Loucy (cell line): ENCODE measurements around the gene OR13A1.

ENCODE experiments used
- EZH2phosphoT487 ChIP-seq: fragments of 200-600 bp; IDR thresholded peaks from 2 replicates; pipeline ENCODE4 v1.6.1; 2018; ENCODE audit warnings: antibody characterized with exemption, mild to moderate bottlenecking, moderate library complexity, borderline replicate concordance
- TF ChIP-seq, protein P1 (sequence below): fragments of 200-600 bp; sonication (generic); conservative IDR thresholded peaks from 2 replicates; pipeline ENCODE4 v1.5.1; 2014; ENCODE audit warnings: mild to moderate bottlenecking, antibody characterized with exemption, low read length

DNA sequence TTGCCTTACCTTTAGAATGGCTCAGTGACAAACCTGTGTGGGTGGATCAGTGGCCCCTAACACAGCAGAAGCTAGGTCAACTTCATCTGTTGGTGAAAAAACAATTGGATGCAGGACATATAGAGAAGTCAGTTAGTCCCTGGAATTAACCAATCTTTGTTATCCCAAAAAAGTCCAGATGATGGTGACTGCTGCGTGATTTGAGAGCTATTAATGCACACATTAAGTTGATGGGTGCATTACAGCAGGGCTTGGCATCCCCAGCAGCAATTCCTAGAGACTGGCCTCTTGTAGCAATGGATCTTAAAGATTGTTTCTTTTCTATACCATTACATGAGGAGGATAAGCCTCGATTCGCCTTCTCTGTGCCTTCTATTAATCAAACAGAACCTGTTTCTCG lies 33.3 kb downstream of the OR13A1 start:
- TF ChIP-seq, protein P1, sequence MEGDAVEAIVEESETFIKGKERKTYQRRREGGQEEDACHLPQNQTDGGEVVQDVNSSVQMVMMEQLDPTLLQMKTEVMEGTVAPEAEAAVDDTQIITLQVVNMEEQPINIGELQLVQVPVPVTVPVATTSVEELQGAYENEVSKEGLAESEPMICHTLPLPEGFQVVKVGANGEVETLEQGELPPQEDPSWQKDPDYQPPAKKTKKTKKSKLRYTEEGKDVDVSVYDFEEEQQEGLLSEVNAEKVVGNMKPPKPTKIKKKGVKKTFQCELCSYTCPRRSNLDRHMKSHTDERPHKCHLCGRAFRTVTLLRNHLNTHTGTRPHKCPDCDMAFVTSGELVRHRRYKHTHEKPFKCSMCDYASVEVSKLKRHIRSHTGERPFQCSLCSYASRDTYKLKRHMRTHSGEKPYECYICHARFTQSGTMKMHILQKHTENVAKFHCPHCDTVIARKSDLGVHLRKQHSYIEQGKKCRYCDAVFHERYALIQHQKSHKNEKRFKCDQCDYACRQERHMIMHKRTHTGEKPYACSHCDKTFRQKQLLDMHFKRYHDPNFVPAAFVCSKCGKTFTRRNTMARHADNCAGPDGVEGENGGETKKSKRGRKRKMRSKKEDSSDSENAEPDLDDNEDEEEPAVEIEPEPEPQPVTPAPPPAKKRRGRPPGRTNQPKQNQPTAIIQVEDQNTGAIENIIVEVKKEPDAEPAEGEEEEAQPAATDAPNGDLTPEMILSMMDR, result no peak
- TF ChIP-seq EZH2phosphoT487, result no peak
